Measurements from ENCODE around the gene VAV3. TPM values are rescaled to one million over a fixed set of nuclear protein-coding genes. Genes with fewer than 3 reads are reported as not detected.

VAV3 gene
- total and polyA plus RNA-seq, 10 of the 15 experiments (the other 5 are each of a cell fraction or from before 2014, with no cell fraction given): 0.84 to 5.5 (median 3.4) TPM

GRCh38 chr1:107981277-107981676, 16.3 kb upstream of the VAV3 start:
- Histone ChIP-seq H3K79me2 (ENCODE audit: control insufficient read depth, insufficient read depth, low read length) (no peaks in the 10 kb centered on the region), H3K27me3 (replicated peaks in 1 of 2; ENCODE audit: control insufficient read depth in 2 of 2, insufficient read depth in 2 of 2, low read length in 1 of 2) (no peaks in the 10 kb centered on the region; a peak in 1 of 4 replicates), H3K4me3 (no peak overlapping the region), H3K9ac (ENCODE audit: control insufficient read depth, insufficient read depth, low read length) (no peak overlapping the region), H3K9me3 (replicated peaks; ENCODE audit: control insufficient read depth, insufficient read depth, low read length) (no peaks in the 10 kb centered on the region; the same call in 2 of the 3 replicates), H3K27ac (ENCODE audit: control insufficient read depth, insufficient read depth) (no peak overlapping the region), H3K4me2 (ENCODE audit: control insufficient read depth, insufficient read depth) (no peak overlapping the region), H2AFZ (ENCODE audit: control insufficient read depth, low read depth, low read length) (no peak overlapping the region), H3K36me3 (ENCODE audit: control insufficient read depth in 2 of 2, insufficient read depth in 2 of 2, low read length in 1 of 2) (no peaks in the 10 kb centered on the region), H3K4me1 (ENCODE audit: control insufficient read depth, insufficient read depth, low read length) (no peaks in the 10 kb centered on the region), H4K20me1 (ENCODE audit: control insufficient read depth, insufficient read depth) (no peaks in the 10 kb centered on the region)
- ChIA-PET RAD21 (ENCODE audit: unreplicated experiment) (no interaction called here), SMC1A (ENCODE audit: uncharacterized antibody, unreplicated experiment) (no interaction called here), CTCF (interaction anchor here (1.0 kb wide), 1 partner anchor 22 kb away, joined by 4 read pairs; no protein-coding TSS in a partner anchor), POLR2A (no interaction called here)
- ATAC-seq (no peak), DNase-seq (ENCODE audit: low read depth, low spot score) (no peak), FAIRE-seq (no peak)
- BruUV-seq (replicated peaks): no TSS peak
- intact Hi-C loops (cut with micrococcal nuclease; ENCODE audit: unreplicated experiment) (loop anchor here (2.0 kb wide), 1 partner anchor 20 kb away; no protein-coding TSS in a partner anchor), in situ Hi-C loops (cut with MboI) (no loop called here)
- TF ChIP-seq IKZF1 (conservative IDR thresholded peaks at IDR 0.05): no peak
- TF ChIP-seq ATF3 (IDR thresholded peaks at IDR 0.05; ENCODE audit: borderline replicate concordance, extremely low read depth, low read depth, low read length): no peak
- no peak for TF ChIP-seq SMAD1 (IDR thresholded peaks at IDR 0.05; ENCODE audit: low read depth, partially characterized antibody)
- 41% methylated on average over 7 of the region's 7 CpGs for WGBS (ENCODE audit: insufficient coverage, insufficient replicate concordance, low lambda C conversion rate, missing lambda C conversion rate)

- Histone ChIP-seq H3K9me3 (replicated peaks; ENCODE audit: control insufficient read depth, insufficient read depth, low read length) (no peaks in the 10 kb centered on the region; the same call in 2 of the 3 replicates), H4K20me1 (ENCODE audit: control insufficient read depth, insufficient read depth) (no peaks in the 10 kb centered on the region), H3K4me1 (ENCODE audit: control insufficient read depth, insufficient read depth, low read length) (no peaks in the 10 kb centered on the region), H3K27me3 (replicated peaks in 1 of 2; ENCODE audit: control insufficient read depth in 2 of 2, insufficient read depth in 2 of 2, low read length in 1 of 2) (no peaks in the 10 kb centered on the region; a peak in 1 of 4 replicates), H3K27ac (ENCODE audit: control insufficient read depth, insufficient read depth) (no peak overlapping the region), H3K79me2 (ENCODE audit: control insufficient read depth, insufficient read depth, low read length) (no peaks in the 10 kb centered on the region), H3K36me3 (ENCODE audit: control insufficient read depth in 2 of 2, insufficient read depth in 2 of 2, low read length in 1 of 2) (no peaks in the 10 kb centered on the region), H3K9ac (ENCODE audit: control insufficient read depth, insufficient read depth, low read length) (no peak overlapping the region), H3K4me2 (ENCODE audit: control insufficient read depth, insufficient read depth) (no peak overlapping the region), H2AFZ (ENCODE audit: control insufficient read depth, low read depth, low read length) (no peak overlapping the region), H3K4me3 (no peak overlapping the region)
- no peak for DNase-seq (ENCODE audit: low read depth, low spot score)
- in situ Hi-C loops (cut with MboI): no loop called here
- ChIA-PET CTCF (no interaction called here), POLR2A (no interaction called here), SMC1A (ENCODE audit: uncharacterized antibody, unreplicated experiment) (no interaction called here), RAD21 (ENCODE audit: unreplicated experiment) (no interaction called here)
- no TSS peak for BruUV-seq (replicated peaks)
- FAIRE-seq: no peak
- intact Hi-C loops (cut with micrococcal nuclease; ENCODE audit: unreplicated experiment): loop anchor here (2.0 kb wide), 1 partner anchor 21 kb away; no protein-coding TSS in a partner anchor
- peak; percentile 40 for ATAC-seq
- 85% methylated on average over 1 of the region's 2 CpGs for WGBS (ENCODE audit: insufficient coverage, insufficient replicate concordance, low lambda C conversion rate, missing lambda C conversion rate)
- TF ChIP-seq YY1 (IDR thresholded peaks at IDR 0.05; ENCODE audit: low read depth, low read length) (no peak), KDM1A (IDR thresholded peaks at IDR 0.05; ENCODE audit: borderline replicate concordance) (no peak), YBX1 (IDR thresholded peaks at IDR 0.05) (no peak), PAX5 (IDR thresholded peaks at IDR 0.05; ENCODE audit: borderline replicate concordance, low read depth, low read length) (no peak), HDAC6 (IDR thresholded peaks at IDR 0.05; ENCODE audit: unreplicated experiment) (no peak), CBFB (IDR thresholded peaks at IDR 0.05; ENCODE audit: low read depth) (no peak), NFXL1 (IDR thresholded peaks at IDR 0.05; ENCODE audit: borderline replicate concordance) (no peak), NFYA (IDR thresholded peaks at IDR 0.05; ENCODE audit: borderline replicate concordance, low read depth, low read length) (no peak), E2F8 (IDR thresholded peaks at IDR 0.05; ENCODE audit: low read depth, partially characterized antibody) (no peak), ZNF207 (IDR thresholded peaks at IDR 0.05; ENCODE audit: borderline replicate concordance) (no peak), ELK1 (IDR thresholded peaks at IDR 0.05; ENCODE audit: low read depth, low read length) (no peak), SREBF2 (IDR thresholded peaks at IDR 0.05; ENCODE audit: low read length) (no peak), TBL1XR1 (IDR thresholded peaks at IDR 0.05; ENCODE audit: low read depth, low read length) (no peak)
Observed at GRCh38 chr1:107979926-107980325, 14.9 kb upstream of the VAV3 start.

Measured in GM12878 (cell line).